ENCODE measurements around the gene CD180. TPM values are rescaled to one million over a fixed set of nuclear protein-coding genes. Genes with fewer than 3 reads are reported as not detected.

CD180 gene
- total and polyA plus RNA-seq, 2 experiments from 2014 or later: 0.07 TPM; not detected in 1

DNA sequence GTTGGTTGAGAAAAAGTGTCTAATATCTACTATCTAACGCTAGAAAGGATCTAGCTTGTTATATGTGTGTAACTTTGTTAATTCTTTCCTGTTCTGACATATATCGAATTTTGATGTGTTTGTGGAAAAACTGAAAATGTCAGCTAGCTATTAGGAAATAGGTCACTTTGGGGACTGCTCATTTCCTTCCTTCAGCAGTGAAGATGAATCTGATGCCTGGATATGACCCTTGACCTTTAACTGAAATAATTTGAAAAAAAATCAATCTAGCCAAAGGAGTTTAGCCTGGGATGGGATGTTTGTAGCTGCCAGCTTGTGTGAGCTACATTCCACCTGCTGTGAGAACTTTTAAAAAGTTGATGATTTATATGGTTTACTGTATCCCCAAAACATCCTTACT is 66.8 kb downstream of the CD180 start:
- TF ChIP-seq CTCF (IDR thresholded peaks at IDR 0.05; ENCODE audit: poor library complexity): no peak
- no peak for TF ChIP-seq EZH2 (IDR thresholded peaks at IDR 0.05; ENCODE audit: borderline replicate concordance)
- no peak for TF ChIP-seq EZH2phosphoT487 (IDR thresholded peaks at IDR 0.05; ENCODE audit: low read depth, severe bottlenecking, unreplicated experiment)
- Histone ChIP-seq H3K79me2 (no peaks in the 10 kb centered on the region), H3K9me3 (ENCODE audit: low read depth) (no peaks in the 10 kb centered on the region), H3K27ac (no peak overlapping the region), H3K27me3 (no peaks in the 10 kb centered on the region), H2AFZ (no peak overlapping the region), H3K36me3 (replicated peaks; ENCODE audit: insufficient read depth, low read depth) (no peaks in the 10 kb centered on the region), H3K4me2 (no peak overlapping the region), H3K4me3 (no peak overlapping the region), H3K4me1 (ENCODE audit: insufficient read depth) (no peaks in the 10 kb centered on the region), H3K9me2 (replicated peaks; ENCODE audit: insufficient read depth) (no peaks in the 10 kb centered on the region), H4K20me1 (ENCODE audit: insufficient read depth, poor library complexity, severe bottlenecking) (no peaks in the 10 kb centered on the region)
- no peak for DNase-seq (ENCODE audit: low spot score)
- WGBS (ENCODE audit: low lambda C conversion rate, missing lambda C conversion rate): 97% methylated on average over 2 of the region's 2 CpGs
